GM19463 (cell line): ENCODE results near the gene CHN2.

Experiments used
- ATAC-seq: cut with Tn5 transposase; IDR thresholded peaks from one replicate; pipeline ENCODE4 v1.9.1; 2021; ENCODE audit warnings: mild to moderate bottlenecking, moderate library complexity; ENCODE audit not compliant: unreplicated experiment

CHN2 gene

GRCh38 chr7:29194594-29195427, at the start of gene CHN2:
Gene CHN2 (plus strand): TSS chr7:29194775.
- ATAC-seq: no peak

GRCh38 chr7:29145553-29146056, 49.0 kb upstream of the CHN2 start:
- ATAC-seq: no peak

- no peak for ATAC-seq
Observed at GRCh38 chr7:29146057-29146706, 48.4 kb upstream of the CHN2 start, which contains the start of gene CPVL. Gene CPVL (minus strand): TSS chr7:29146537. CDS start chr7:29121061, 25,476 bp downstream.

GRCh38 chr7:29146888-29147609, 47.5 kb upstream of the CHN2 start:
- ATAC-seq: no peak

- ATAC-seq: no peak
Observed at GRCh38 chr7:29147821-29148220, 46.8 kb upstream of the CHN2 start.

- no peak for ATAC-seq
Observed at GRCh38 chr7:29149036-29149435, 45.5 kb upstream of the CHN2 start.

GRCh38 chr7:29150856-29151255, 43.7 kb upstream of the CHN2 start:
- ATAC-seq: no peak

GRCh38 chr7:29154076-29154475, 40.5 kb upstream of the CHN2 start:
- no peak for ATAC-seq

- ATAC-seq: no peak
Observed at GRCh38 chr7:29156907-29157452, 37.6 kb upstream of the CHN2 start.

GRCh38 chr7:29158795-29159423, 35.7 kb upstream of the CHN2 start:
- ATAC-seq: no peak

- no peak for ATAC-seq
Observed at GRCh38 chr7:29160080-29160479, 34.5 kb upstream of the CHN2 start.

GRCh38 chr7:29161231-29161630, 33.3 kb upstream of the CHN2 start:
- ATAC-seq: no peak

GRCh38 chr7:29162577-29162976, 32.0 kb upstream of the CHN2 start:
- no peak for ATAC-seq

GRCh38 chr7:29163854-29164253, 30.7 kb upstream of the CHN2 start:
- ATAC-seq: no peak

GRCh38 chr7:29167721-29168120, 26.9 kb upstream of the CHN2 start:
- no peak for ATAC-seq

GRCh38 chr7:29170781-29171180, 23.8 kb upstream of the CHN2 start:
- ATAC-seq: no peak

GRCh38 chr7:29173458-29173857, 21.1 kb upstream of the CHN2 start:
- no peak for ATAC-seq

GRCh38 chr7:29177963-29178600, 16.5 kb upstream of the CHN2 start:
- ATAC-seq: no peak

GRCh38 chr7:29179115-29179514, 15.5 kb upstream of the CHN2 start:
- no peak for ATAC-seq

- ATAC-seq: no peak
Observed at GRCh38 chr7:29184599-29184998, 10.0 kb upstream of the CHN2 start.
